Jurkat, Clone E6-1 (cell line): ENCODE results near the gene C3orf70.
"Not testable (repeated sequence)": the region's sequence is repeated elsewhere in the genome, so short reads cannot be mapped to it uniquely, and the experiment has no call there.

Source experiments
- DNase-seq: peaks from one replicate; pipeline ENCODE4 v3.0.0-alpha.2; 2011; ENCODE audit warnings: low read depth, low spot score
- H3K4me3 ChIP-seq: 2 replicates; pipeline ENCODE4 v1.5.1; 2011; ENCODE audit warnings: mild to moderate bottlenecking, low read length, control low read depth, moderate library complexity

C3orf70 gene

DNA sequence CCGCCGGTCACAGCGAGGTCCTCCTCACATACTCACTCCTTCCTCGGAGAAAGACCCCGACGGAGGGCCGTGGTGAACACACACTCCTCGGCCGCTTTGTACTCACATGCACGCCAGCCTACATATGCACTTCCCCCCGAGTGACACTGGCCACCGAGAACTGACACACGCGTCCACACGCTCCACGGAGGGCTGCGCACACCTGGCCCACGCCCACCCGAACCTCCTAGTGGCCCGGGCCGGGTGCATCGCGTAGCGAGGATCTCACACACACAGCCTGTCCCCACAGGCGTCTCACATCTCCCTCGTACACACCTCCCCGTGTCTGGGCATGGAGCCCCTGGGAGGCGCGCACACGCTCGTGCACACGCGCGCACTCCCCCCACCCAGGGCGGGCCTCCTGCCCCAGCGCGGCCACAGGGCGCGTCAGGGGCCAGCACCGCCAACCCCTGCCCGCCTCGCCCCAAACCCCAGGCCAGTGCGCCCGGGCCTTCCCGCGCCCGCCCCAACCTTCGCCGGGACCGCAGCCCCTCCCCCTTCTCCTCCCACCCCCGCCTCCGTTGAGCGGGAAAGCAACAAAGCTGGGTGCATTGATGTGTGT lies 411 bp upstream of the C3orf70 start:
- DNase-seq = no peak
- H3K4me3 ChIP-seq = peak overlapping the region; percentile 39

DNA sequence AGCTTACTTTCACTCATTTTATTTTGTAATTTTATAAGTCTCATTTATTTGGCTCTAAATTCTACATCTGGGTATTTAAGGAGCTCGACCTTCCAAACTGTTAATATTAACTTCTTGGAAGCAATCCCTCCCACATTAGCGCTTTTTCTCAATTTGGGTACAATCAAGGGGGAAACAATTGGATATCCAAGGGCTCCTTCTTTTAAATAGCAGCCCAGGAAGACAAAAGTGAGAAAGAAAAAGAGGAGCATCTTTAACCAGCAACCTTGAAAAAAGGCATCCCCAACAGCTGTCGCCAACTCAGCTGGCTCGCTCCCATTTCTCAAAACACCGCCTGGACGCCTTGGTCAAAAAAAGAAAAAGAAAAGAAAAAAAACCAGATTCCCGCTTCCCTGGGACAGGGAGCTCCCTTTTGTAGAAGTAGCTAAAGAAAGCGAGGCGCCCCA lies 873 bp downstream of the C3orf70 start:
- no peak overlapping the region for H3K4me3 ChIP-seq
- no peak for DNase-seq

DNA sequence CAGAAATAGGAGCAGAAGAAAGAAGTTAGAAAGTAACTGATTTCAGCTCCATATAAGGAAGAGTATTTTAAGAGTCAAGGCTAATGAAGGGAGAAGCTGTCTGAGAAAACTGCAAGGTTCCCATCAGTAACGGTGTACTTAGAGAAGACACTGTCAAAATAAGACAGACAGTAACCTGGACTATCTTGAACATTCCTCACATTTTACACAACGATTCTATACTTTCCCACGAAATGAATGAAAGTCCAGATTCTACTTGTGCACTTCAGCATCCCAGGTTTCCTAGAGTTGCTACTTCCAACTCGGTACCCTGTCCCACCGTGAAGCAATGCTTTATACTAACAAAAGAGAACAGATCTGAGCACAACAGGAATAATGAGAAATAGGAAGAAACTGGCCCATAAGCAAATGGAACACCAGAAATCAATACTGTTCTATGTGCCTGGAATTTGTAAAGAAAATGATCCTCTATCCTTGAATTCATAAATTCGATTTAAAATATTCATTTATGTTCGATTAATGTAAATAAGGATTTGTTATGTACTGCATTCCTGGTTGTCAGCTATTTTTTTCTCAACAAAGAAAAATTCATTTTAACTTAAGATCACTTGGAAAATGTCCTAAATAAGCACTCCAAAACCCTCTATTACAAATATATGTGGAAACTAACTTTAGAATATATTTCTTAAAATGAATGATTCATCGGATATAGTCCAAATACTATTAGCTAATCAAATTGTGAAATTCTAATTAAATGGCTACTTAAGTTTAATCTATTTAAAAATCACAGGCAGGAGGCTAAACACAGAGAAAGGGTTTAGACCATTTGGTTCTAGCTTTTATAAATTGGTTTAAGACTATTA lies 1.5 kb downstream of the C3orf70 start:
- H3K4me3 ChIP-seq = no peak overlapping the region
- DNase-seq = no peak

DNA sequence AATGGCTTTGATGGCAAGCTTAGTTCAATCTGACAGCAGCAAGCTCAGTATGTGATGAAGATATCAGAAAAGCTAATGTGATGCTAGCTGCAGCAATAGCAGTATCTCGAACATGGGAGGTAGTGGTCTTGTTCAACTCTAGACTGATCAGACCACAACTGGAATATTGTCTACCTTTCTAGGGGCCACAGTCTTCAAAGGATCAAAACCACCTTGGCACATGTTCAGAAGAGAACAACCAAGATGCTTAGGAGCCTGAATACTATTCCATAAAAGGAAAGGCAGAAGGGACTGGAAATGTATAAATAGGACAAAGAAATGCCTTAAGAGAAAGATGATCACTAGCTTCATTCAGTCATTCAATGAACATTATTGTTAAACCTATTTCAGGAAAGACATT lies 2.3 kb downstream of the C3orf70 start:
- no peak for DNase-seq
- no peak overlapping the region for H3K4me3 ChIP-seq

DNA sequence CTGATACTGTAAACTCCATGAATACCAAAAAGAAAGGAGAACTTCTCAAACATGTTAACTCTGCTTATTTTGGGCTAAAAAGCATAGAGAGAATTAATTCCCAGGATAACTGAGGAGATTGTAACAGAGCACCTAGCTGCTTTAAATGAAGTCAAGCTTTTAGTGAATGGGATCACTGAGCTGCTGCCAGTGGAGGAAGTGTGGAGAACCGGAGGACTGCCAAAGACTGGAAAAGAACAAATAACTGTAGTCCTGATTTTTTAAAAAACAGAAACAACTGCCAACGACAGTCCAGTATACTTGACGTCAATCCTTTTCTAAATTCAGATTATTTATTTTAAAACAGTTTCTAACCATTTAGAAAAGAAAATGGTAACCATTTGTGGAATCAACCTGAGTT lies 3.3 kb downstream of the C3orf70 start:
- DNase-seq = no peak
- H3K4me3 ChIP-seq = no peak overlapping the region

DNA sequence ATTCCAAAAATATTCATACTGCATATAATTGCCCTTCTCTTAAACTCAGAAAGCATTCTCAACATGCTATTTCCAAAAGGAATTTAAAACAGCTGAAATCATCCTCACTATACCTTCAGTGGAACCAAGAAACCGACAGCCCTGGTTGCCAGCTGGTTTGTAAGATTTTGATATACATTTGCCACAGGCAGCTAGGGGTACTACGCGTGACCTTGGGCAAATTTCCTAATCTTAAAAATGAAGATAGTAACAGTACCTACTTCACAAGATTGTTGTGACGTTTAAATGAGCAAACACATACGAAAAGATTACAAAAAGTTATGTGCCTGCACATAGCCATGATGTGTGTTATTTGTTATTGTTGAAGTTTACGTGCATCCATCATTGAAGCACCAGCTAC lies 7.3 kb downstream of the C3orf70 start:
- DNase-seq = no peak
- H3K4me3 ChIP-seq = no peak overlapping the region

DNA sequence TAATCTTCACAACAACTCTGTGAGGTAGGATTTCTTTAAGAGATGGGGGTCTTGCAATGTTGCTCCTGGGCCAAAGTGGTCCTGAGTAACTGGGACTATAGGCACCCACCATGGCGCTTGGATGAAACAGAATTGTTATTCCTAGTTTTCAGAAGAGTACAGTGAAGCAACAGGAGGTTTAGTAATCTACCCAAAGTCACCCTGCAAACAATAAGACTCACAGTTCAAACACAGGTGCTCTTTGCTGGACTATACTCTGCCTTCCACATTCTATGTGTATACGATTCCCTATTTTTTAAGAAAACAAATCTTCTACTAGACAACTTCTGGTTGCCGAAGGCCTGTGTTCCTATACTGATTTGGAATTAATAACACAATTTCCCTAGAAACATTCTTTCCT lies 8.1 kb downstream of the C3orf70 start:
- DNase-seq = no peak
- H3K4me3 ChIP-seq = no peak overlapping the region

DNA sequence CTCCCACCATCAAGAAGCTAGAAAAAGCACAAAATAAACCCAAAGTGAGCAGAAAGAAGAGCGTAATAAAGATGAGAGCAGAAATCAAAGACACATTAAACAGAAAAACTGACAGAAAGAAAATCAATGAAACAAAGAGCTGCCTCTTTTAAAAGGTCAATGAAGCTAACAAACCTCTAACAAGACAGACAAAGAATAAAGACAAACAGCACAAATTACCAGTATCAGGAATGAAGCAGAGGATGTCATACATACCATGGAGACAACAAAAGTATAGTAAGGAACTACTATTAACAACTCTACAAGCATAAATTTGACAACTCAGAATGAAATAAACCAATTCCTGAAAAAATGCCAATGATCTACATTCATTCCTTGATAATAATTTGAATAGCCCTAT lies 15.0 kb downstream of the C3orf70 start:
- no peak for DNase-seq

DNA sequence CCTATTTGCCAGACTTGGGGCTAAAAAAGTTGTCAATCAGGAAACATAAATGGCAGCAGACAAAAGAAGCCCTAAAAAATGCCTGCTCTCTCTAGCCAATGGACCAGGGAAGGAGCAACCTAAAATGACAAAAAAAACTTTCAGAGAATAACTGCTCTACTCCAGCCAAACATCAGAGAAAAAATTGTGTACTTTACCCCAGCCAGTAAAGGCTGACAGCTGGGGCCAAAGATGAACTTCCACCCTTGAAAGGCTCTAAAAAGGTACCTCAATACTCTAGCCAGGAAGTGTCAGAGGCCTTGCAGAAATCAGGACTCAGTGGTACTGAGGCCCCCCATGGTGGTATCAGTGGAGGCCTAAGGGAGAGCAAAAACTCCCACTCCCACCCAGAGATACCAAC lies 18.4 kb downstream of the C3orf70 start:
- no peak for DNase-seq
- H3K4me3 ChIP-seq = no peak overlapping the region

More for the DNA sequence above, 15.0 kb downstream of the C3orf70 start:
- H3K4me3 ChIP-seq = no peak overlapping the region

DNA sequence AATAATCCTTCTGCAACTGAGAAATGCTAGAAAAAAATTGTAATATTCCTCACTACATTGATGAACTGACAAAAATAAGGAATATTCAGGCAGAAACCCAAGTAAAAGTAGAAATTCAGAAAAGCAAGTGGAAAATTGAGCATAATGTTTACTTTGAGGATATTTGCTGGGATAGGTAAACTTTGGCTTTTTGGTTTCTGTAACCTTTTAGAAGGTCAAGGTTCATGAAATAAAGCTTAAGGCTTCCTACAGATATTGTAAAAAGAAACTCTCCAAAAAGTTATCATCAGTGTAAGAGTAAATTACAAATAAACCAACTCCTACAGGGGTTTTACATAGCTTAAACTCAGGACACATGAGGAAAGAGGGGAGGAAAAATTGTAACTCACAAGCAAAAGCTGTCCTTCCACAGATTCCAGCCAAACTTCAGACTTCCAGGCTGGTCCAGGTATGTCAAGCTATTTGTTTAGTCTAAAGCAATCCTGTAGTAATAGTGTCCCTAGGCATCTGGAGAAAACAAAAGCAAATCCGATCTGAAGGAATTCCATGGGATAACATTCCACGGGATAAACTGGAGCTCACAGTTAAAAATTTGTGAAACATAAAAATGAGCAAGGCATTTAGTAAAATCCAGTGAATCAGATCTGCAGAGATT lies 21.1 kb downstream of the C3orf70 start:
- DNase-seq = no peak
- no peak overlapping the region for H3K4me3 ChIP-seq

DNA sequence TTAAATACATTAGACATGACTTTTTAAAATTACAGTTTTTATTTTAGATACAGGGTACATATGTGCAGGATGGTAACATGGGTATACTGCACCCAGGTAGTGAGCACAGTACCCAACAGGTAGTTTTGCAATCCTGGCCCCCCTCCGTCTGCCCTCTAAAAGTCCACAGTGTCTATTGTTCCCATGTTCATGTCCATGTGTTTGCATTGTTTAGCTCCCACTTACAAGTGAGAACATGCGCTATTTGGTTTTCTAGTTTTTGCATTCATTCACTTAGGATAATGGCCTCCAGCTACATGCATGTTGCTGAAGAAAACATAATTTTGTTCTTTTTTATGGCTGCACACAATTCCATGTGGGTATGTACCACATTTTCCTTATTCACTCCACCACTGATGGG lies 23.8 kb downstream of the C3orf70 start:
- no peak for DNase-seq
- H3K4me3 ChIP-seq = no peak overlapping the region

DNA sequence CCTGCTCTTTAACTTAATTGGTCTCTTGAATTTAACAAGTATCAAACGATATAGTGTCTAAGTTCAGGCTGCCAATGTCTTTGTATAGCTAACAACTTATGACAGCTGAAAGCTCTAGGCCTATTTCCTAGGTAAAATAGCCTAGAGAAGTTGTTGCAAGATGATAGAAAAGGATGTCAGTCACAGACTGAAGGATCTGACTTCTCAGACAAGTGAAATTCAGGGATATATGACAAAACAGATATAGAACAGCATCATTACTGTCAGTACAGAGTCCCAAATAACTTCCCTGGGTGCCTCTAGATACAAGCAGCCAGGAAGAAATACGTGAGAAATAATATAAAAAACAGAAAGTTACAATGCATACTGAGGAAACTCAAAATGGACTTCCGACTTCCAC lies 26.7 kb downstream of the C3orf70 start:
- H3K4me3 ChIP-seq = no peak overlapping the region
- DNase-seq = no peak

DNA sequence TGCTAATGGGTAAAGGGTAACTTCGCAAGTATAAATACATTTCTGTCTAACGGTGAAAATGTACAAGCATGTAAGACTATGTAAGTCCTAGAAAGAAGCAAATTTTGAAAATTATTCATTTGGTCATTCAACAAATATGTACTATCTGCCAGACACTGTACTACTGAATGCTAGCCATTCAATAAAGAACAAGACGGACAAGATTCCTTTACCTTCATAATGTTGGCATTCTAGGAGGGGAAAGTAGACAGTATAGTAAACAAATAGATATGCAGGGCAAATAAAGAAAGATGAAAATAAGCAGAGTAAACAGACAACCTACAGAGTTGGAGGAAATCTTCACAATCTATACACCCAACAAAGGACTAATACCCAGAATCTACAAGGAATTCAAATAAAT lies 32.7 kb downstream of the C3orf70 start:
- no peak for DNase-seq
- no peak overlapping the region for H3K4me3 ChIP-seq

DNA sequence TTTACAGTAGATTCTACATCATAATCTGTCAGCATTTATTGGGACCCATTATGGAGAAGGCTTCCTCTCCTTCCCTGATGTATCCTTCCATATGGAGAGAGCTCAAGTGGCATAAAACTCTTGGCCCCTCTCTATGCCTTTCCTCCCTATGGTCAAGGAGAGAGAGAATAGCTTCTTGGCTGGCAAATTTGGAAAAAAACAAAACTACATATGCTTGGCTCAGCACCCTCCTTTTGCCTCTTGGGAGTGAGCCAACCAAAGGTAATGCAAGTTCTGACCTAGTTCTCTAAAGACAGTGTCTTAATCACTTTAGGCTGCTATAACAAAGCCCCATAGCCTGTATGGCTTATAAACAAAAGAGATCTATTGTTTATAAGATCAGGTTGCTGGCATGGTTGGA lies 37.5 kb downstream of the C3orf70 start:
- H3K4me3 ChIP-seq = no peak overlapping the region
- no peak for DNase-seq

DNA sequence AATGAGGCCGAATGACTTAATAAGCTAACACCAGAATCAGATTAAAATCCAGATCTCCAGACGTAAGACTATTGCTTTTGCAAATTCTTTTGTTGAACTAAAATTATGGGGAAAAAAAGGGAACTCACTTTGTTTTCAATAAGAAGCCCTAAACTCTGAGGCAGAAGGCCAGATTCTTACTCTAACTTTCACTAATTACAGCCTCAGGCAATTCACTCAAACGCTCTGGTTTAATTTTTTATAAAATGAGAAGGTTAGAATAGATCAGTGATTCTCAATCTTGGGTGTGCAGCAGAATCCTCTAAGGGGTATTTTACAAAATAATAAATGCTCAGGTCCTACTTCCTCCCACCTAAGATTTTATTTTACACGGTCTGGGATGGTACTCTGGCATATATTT lies 38.1 kb downstream of the C3orf70 start:
- no peak for DNase-seq
- H3K4me3 ChIP-seq = no peak overlapping the region

DNA sequence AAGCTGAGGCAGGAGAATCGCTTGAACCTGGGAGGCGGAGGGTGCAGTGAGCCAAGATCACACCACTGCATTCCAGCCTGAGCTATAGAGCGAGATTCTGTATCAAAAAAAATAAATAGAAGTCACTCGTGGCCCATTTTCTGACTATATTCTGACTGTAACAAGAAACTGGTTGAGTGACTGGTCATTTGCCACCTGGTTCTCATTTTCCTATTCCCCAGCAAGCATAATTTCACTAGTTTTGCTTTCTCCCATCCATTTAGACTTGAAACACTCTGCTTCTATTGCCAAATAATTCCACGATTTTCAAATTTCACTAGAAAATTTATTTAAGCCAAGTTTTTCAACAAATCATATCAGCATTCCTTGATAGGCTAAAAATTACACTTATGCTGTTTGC lies 40.7 kb downstream of the C3orf70 start:
- no peak for DNase-seq
- H3K4me3 ChIP-seq = no peak overlapping the region

DNA sequence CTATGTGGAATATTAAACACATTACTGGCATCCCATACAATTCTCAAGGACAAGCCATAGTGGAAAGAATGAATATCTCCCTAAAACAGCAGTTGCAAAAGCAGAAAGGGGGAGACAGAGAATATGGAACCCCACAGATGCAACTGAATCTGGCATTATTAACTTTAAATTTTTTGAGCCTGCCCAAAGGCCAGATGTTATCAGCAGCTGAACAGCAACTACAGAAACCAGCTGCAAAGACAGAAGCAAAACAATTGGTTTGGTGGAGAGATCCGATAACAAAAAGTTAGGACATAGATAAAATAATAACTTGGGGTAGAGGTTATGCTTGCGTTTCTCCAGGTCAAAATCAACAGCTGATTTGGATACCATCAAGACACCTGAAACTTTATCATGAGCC lies 43.8 kb downstream of the C3orf70 start:
- DNase-seq, H3K4me3 ChIP-seq: not testable (repeated sequence)

DNA sequence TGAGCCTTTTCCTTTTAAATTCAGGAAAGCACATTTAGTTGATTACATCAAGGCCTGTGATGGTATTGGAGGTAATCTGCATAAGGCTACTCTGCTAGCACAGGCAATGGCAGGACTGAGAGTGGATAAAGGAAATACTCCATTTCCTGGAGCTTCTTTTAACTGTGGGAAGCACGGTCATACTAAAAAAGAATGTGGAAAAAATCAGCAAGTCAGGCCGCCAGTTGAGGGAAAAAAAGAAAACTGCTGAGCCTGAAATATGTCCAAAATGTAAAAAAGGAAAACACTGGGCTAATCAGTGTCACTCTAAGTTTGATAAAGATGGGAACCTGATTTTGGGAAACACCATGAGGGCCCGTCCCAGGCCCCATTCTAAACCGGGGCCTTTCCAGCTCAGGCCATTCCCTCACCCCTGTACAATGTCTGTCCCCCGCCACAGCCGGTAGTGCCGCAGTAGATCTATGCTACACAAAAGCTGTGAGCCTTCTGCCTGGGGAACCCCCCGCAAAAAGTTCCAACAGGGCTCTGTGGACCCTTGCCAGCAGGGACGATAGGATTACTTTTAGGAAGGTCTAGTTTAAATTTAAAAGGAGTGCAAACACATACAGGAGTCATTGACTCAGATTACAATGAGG lies 46.5 kb downstream of the C3orf70 start:
- not testable (repeated sequence) for H3K4me3 ChIP-seq, DNase-seq

DNA sequence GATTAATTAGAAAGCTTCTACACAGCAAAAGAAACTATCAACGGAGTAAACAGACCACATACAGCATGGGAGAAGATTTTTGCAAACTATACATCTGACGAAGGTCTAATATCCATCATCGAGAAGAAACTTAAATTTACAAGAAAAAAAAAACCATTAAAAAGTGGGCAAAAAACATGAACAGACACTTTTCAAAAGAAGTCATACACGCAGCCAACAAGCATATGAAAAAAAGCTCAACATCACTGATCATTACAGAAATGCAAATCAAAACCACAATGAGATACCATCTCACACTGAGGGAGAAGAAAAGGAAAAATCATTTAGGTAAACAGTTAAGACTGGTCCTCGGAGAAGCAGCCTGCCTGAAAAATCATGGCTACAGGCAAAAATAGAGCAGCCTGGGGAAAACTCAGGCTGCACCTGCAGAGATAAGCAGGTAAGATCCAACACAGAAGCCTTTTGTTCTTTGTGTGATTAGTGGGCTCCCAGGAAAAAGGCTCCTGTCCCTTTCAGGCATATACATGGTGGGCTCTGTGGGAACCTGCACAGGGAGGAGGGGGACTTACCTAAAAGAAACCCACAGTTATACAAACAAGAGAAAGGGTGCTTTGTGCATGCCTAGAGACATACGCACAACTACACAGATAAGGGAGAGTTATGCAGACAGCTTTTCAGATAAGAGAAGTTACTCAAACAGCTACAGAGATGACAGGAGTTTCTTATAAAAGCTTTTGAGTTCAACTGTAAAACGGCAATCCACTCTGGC lies 49.3 kb downstream of the C3orf70 start:
- no peak overlapping the region for H3K4me3 ChIP-seq
- no peak for DNase-seq
